Measurements from ENCODE around the gene CKLF.

DNA sequence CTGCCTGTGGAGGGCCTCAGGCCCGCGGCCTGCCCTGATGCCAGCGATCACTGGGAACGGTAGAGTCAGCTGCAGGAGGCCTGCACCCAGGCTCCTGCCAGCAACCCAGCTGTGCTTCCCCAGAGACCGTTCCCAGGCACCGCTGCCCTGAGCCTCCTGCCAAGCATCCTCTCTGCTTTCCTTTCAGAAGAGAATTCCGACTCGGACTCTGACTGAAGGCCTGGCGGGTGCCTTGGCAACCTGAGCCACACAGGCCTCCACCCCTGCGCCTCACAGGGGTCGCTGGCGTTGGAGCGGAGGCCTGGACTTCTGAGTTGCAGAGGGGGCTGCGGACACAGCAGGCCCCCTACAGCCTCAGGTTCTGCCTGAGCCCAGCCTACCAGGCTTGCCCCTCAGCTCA lies 60.0 kb downstream of the CKLF start:
- TF ChIP-seq, protein P1, sequence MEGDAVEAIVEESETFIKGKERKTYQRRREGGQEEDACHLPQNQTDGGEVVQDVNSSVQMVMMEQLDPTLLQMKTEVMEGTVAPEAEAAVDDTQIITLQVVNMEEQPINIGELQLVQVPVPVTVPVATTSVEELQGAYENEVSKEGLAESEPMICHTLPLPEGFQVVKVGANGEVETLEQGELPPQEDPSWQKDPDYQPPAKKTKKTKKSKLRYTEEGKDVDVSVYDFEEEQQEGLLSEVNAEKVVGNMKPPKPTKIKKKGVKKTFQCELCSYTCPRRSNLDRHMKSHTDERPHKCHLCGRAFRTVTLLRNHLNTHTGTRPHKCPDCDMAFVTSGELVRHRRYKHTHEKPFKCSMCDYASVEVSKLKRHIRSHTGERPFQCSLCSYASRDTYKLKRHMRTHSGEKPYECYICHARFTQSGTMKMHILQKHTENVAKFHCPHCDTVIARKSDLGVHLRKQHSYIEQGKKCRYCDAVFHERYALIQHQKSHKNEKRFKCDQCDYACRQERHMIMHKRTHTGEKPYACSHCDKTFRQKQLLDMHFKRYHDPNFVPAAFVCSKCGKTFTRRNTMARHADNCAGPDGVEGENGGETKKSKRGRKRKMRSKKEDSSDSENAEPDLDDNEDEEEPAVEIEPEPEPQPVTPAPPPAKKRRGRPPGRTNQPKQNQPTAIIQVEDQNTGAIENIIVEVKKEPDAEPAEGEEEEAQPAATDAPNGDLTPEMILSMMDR (conservative IDR thresholded peaks at IDR 0.05; ENCODE audit: low read depth, low read length) = no peak
- TF ChIP-seq EZH2 (IDR thresholded peaks at IDR 0.05; ENCODE audit: low read length, unreplicated experiment) = no peak
